HG02885 (cell line): ENCODE data around the gene UROC1.
"Not testable (repeated sequence)": the region's sequence is repeated elsewhere in the genome, so short reads cannot be mapped to it uniquely, and the experiment has no call there.

ENCODE experiments used
- ATAC-seq: cut with Tn5 transposase; IDR thresholded peaks from one replicate; pipeline ENCODE4 v1.9.1; 2021; ENCODE audit warnings: mild to moderate bottlenecking; ENCODE audit not compliant: unreplicated experiment, poor library complexity

UROC1 gene

DNA sequence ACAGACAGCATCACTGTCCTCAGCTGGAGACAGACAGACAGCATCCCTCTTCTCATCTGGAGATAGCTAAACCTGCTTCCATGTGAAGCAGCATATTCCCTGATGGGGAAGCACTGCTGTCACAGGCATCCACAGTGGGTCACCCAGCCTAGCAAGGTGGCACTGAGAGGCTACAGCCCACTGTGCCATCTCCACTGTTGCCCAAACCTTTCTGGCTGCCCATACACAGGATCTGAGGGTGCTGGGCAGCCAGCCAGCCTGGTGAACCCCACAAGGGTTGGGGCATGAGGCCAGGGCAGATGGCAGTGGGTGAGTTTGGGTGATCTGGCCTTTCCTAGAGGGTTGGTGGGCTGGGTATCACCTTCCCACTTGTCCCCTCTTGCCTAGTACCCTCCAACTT is 18.1 kb upstream of the UROC1 start:
- ATAC-seq = no peak

DNA sequence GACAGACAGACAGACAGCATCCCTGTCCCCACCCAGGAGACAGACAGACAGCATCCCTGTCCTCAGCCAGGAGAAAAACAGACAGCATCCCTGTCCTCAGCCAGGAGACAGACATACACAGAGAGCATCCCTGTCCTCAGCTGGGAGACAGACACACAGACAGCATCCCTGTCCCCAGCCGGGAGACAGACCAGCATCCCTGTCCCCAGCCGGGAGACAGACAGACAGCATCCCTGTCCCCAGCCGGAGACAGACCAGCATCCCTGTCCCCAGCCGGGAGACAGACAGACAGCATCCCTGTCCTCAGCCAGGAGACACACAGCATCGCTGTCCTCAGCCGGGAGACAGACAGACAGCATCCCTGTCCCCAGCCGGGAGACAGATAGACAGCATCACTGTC is 17.1 kb upstream of the UROC1 start:
- ATAC-seq = not testable (repeated sequence)

DNA sequence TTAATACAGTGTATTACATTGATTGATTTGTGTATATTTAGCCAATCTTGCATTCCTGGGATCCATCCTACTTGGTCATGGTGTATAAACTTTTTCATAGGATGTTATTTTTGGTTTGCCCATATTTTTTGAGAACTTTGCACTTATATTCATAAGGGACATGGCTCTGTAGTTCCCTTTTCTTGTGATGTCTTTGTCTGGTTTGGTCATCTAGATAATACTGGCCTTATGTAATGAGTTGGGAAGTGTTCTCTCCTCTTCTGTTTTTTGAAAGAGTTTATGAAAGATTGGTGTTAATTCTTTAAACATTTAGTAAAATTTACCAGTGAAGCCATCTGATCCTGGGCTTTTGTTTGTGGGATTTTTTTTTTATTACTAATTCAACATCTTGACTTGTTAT is 15.9 kb upstream of the UROC1 start:
- ATAC-seq = no peak

- no peak for ATAC-seq
Measured at GRCh38 chr3:126531051-126531330, 13.4 kb upstream of the UROC1 start.

GRCh38 chr3:126530171-126531050 is 12.8 kb upstream of the UROC1 start:
- no peak for ATAC-seq

- no peak for ATAC-seq
Measured at GRCh38 chr3:126529585-126530170, 12.1 kb upstream of the UROC1 start.

DNA sequence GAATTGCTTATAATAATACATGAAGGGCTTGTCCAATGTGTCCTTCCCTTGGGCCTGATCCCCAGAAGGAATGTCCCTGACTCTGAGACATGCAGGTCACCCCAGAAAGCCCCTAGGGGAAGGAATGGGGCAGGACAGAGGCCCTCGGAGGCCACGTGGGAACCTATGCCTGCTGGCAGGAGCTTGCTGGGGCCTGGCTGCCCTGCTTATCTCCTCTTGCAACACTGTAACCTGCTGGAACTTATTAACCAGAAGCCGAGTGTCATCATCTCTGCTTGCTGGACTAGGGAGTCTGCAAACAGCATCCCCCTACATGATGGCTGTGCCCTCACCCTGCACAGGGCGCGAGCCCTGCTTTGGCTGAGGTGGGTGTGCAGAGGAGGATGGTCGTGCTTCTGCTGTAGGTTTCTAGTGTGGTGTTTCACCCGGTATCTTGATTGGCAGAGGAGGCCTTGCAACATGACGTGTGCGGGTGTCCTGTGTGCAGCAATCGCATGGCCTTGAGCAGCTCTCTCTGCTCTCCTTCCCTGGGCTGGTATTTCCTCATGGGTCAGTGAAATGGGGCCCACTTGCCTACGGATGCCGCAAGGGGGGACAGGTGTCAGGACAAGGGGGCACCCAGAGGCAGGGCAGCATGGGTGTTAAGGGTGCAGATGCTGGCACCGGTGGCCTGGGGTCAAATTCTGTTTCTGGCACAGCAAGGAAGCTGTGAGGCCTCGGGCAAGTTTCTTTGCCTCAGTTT is 11.4 kb upstream of the UROC1 start:
- no peak for ATAC-seq

GRCh38 chr3:126528419-126528799 is 10.8 kb upstream of the UROC1 start:
- ATAC-seq = no peak

DNA sequence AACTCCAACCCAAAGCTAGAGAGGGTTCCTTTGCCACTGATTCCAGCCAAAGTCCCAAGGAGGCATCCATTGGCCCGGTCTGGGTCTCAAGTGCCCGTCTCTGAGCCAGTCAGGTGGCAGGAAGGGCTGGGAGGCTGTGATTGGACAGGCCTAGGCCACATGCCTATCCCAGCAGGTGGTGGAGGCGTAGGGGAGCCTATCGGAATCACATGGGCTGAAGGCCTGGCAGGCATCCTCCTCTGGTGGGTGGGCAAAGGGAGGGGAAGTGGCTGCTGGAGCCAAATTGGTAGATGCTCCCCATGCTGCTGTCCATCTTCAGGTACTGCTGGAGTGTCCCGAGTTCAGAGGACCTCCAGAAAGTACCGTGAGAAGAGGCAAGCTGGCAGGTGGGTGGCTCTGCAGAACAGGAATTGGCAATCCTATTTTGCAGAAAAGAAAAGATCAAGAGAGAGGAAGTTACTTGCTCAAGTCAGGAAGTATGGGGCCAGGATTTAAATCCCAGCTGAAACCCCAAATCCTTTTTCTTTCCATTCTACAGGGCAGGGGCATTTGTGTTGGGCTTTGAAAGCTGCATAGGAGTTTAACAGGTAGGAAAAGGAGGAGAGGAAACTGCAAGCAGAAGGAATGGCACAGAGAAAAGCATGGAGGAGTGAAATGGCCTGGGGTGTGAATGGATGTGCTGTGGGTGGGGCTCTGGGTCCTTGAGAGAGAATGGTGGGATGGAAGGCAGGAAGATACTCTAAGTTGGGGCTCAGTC is 10.1 kb upstream of the UROC1 start:
- ATAC-seq = no peak

DNA sequence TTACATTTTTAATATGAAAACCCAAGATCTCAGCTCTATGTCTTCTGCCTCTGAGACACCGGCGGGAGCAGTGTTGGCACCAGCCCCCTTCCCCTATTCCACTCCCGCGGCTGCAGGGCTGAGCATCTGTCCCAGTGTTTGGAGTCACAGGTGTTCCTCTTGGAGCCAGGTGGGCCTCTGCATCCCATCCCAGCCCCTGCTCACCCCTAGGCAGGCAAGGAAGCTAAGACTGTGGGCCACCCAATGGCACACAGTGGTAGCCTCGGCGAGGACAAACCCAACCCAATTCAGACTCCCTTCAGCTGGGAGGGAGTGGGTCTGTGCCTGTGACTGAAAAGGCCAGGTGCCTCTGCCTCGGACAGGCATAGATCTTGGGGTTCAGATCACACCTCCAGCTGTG is 9.4 kb upstream of the UROC1 start:
- no peak for ATAC-seq

GRCh38 chr3:126526668-126527005 is 9.1 kb upstream of the UROC1 start:
- no peak for ATAC-seq

DNA sequence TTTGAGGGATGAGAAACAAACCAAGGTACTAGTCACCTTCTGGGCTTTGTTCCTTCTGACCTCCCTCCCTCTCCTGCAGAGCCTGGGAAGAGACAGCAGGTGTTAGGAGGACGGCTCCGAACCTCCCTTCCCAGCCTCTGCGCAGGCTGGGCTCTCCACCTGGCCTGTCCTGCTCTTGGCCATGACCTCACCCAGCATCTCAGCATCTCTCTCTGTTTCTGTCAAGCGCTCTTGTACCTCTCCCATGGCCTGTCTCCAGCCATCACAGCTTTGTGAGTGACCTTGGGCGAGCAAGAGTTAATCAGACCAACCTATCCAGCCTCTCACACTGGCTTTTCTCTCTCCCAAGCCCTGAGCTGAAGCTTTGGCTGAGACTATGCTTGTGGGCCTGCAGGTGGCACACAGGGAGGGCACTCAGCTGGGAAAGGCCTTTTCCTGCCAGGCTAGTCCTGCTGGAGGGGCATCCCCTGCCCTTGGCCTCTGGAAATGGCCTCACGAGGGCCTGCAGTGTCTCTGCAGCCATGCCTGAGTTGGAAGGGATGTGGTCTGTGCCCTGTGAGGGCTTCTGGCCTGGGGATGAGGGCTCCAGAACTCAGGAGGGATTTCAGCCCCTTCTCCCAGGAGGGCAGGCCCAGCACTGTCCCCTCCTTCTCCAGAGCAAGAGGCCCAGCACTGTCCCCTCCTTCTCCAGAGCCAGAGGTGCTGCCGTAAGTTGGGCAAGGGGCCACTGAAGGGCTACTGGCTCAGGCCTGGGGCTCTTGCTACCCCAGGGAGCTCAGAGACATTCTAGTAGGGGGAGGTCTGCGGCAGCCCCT is 8.5 kb upstream of the UROC1 start:
- ATAC-seq = no peak

DNA sequence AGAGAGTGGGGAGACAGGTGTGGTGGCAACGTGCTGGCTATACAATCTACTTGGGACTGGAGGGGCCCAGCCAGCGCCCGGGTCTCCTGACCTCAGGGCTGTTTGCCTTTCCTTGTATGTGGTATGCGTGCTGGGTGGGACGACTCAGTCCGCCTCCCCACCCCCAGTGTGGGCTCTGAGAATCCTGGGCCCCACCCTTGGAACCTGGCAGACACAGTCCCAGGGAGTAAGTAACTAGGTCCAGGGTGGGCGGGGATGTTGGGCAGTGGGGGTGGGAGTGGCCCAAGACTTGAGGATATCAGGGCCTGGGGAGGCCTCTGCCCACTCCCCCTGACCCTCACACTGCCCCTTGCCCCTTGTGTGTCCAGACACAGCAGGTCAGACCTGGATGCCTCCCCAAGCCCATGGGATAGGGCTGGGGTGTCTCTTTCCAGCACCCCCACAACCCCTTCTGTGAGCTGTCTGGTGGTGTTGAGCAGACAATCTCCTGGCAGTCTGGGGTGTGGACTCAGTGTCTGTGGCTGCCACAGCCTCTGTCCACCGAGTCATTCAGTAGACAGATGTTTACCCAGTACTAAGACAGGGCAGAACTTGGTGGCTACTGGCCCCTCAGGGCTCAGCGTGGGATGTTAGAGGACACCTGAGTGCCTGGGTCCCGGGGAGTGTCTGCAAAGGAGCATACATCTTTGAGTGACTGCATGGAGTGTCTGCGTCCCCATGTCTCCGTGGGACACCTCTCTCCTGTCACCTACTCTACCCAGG is 7.7 kb upstream of the UROC1 start:
- no peak for ATAC-seq

- ATAC-seq = no peak
Measured at GRCh38 chr3:126524429-126524988, 6.9 kb upstream of the UROC1 start.

GRCh38 chr3:126523745-126524428 is 6.3 kb upstream of the UROC1 start, which contains the start of gene CHST13:
Gene CHST13 (plus strand): TSS chr3:126524155. CDS start chr3:126524333, 178 bp downstream.
- ATAC-seq = no peak

DNA sequence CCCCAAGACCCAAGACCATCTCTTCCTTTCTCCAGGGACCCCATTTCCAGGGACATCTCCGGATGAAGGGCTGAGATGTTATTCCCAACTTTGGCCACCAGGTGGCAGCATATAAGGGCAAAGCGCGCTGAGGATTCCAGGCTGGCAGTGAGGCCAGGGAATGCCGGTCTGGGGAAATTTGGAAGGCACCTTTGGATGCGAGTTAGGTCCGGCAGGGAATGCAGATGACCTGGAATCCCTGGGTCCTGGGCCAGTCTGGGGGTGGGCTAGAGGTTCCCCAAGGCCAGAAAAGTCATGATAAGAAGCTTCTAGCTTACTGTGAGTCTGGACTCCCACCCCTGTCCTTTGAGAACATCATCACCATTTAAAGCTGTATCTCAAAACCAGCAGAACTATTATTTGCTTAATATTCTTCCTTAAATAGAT is 4.8 kb upstream of the UROC1 start:
- ATAC-seq = no peak

- ATAC-seq = no peak
Measured at GRCh38 chr3:126521122-126521891, 3.7 kb upstream of the UROC1 start.
